Effector memory CD4-positive, alpha-beta T cell (primary cell): ENCODE results near the gene MRS2.
"Not testable (repeated sequence)": the region's sequence is repeated elsewhere in the genome, so short reads cannot be mapped to it uniquely, and the experiment has no call there.

Experiments used
- DNase-seq, 3 donors: peaks; one replicate each; pipeline ENCODE4 v3.0.0-alpha.2; 2020
- H3K27ac ChIP-seq: 2 replicates; pipeline ENCODE4 v1.7.0; 2013; ENCODE audit warnings: mild to moderate bottlenecking, low read length, moderate library complexity; ENCODE audit not compliant: insufficient read depth, poor library complexity, severe bottlenecking
- H3K27me3 ChIP-seq: replicated peaks from 2 replicates; pipeline ENCODE4 v1.7.0; 2013; ENCODE audit warnings: mild to moderate bottlenecking, low read length; ENCODE audit not compliant: insufficient read depth, control insufficient read depth, poor library complexity, severe bottlenecking
- H3K36me3 ChIP-seq: 2 replicates; pipeline ENCODE4 v1.7.0; 2013; ENCODE audit warnings: mild to moderate bottlenecking, low read length, moderate library complexity; ENCODE audit not compliant: control insufficient read depth, insufficient read depth
- H3K4me1 ChIP-seq: 2 replicates; pipeline ENCODE4 v1.7.0; 2013; ENCODE audit warnings: low read length, mild to moderate bottlenecking; ENCODE audit not compliant: control insufficient read depth, insufficient read depth, poor library complexity, severe bottlenecking
- H3K4me3 ChIP-seq: 2 replicates; pipeline ENCODE4 v1.7.0; 2013; ENCODE audit warnings: low read length, low read depth, mild to moderate bottlenecking; ENCODE audit not compliant: insufficient read depth, poor library complexity, severe bottlenecking
- H3K9me3 ChIP-seq: 2 replicates; pipeline ENCODE4 v1.7.0; 2013; ENCODE audit warnings: mild to moderate bottlenecking, low read length, moderate library complexity; ENCODE audit not compliant: control insufficient read depth

MRS2 gene

GRCh38 chr6:24365103-24365633 is 37.6 kb upstream of the MRS2 start:
- not testable (repeated sequence) for H3K27ac ChIP-seq, H3K27me3 ChIP-seq, DNase-seq, H3K4me3 ChIP-seq, H3K4me1 ChIP-seq, H3K36me3 ChIP-seq, H3K9me3 ChIP-seq

- H3K4me1 ChIP-seq: no peaks in the 10 kb centered on the region
Measured at GRCh38 chr6:24374612-24375011, 28.1 kb upstream of the MRS2 start.

GRCh38 chr6:24376871-24377270 is 25.9 kb upstream of the MRS2 start:
- H3K27me3 ChIP-seq: peaks cover 4% of the 10 kb centered on the region
- no peaks in the 10 kb centered on the region for H3K36me3 ChIP-seq
- no peaks in the 10 kb centered on the region for H3K9me3 ChIP-seq
- H3K27ac ChIP-seq: no peak overlapping the region
- no peaks in the 10 kb centered on the region for H3K4me1 ChIP-seq
- H3K4me3 ChIP-seq: no peak overlapping the region
- no peak for DNase-seq

More at GRCh38 chr6:24374612-24375011, 28.1 kb upstream of the MRS2 start:
- DNase-seq: no peak
- Histone ChIP-seq H3K36me3 (no peaks in the 10 kb centered on the region), H3K9me3 (no peaks in the 10 kb centered on the region), H3K4me3 (no peak overlapping the region), H3K27ac (no peak overlapping the region), H3K27me3 (peaks cover 4% of the 10 kb centered on the region)

GRCh38 chr6:24378473-24379097 is 24.2 kb upstream of the MRS2 start:
- Histone ChIP-seq H3K27ac (no peak overlapping the region), H3K36me3 (no peaks in the 10 kb centered on the region), H3K4me1 (no peaks in the 10 kb centered on the region), H3K9me3 (no peaks in the 10 kb centered on the region), H3K27me3 (peaks cover 4% of the 10 kb centered on the region), H3K4me3 (no peak overlapping the region)
- no peak for DNase-seq

- no peaks in the 10 kb centered on the region for H3K36me3 ChIP-seq
- H3K9me3 ChIP-seq: no peaks in the 10 kb centered on the region
- no peaks in the 10 kb centered on the region for H3K4me1 ChIP-seq
- peaks cover 4% of the 10 kb centered on the region for H3K27me3 ChIP-seq
- H3K27ac ChIP-seq: no peak overlapping the region
- no peak overlapping the region for H3K4me3 ChIP-seq
- no peak for DNase-seq
Measured at GRCh38 chr6:24381476-24382219, 21.1 kb upstream of the MRS2 start.

GRCh38 chr6:24382220-24382540 is 20.6 kb upstream of the MRS2 start:
- no peaks in the 10 kb centered on the region for H3K36me3 ChIP-seq
- no peaks in the 10 kb centered on the region for H3K9me3 ChIP-seq
- no peak for DNase-seq
- H3K4me1 ChIP-seq: no peaks in the 10 kb centered on the region
- H3K4me3 ChIP-seq: no peak overlapping the region
- no peak overlapping the region for H3K27ac ChIP-seq
- H3K27me3 ChIP-seq: no peaks in the 10 kb centered on the region

GRCh38 chr6:24382891-24383494 is 19.7 kb upstream of the MRS2 start:
- H3K27ac ChIP-seq, H3K27me3 ChIP-seq, H3K4me3 ChIP-seq, H3K36me3 ChIP-seq, H3K9me3 ChIP-seq, H3K4me1 ChIP-seq, DNase-seq: not testable (repeated sequence)

GRCh38 chr6:24384369-24385130 is 18.2 kb upstream of the MRS2 start:
- not testable (repeated sequence) for DNase-seq, H3K36me3 ChIP-seq, H3K4me1 ChIP-seq, H3K9me3 ChIP-seq, H3K27me3 ChIP-seq, H3K4me3 ChIP-seq, H3K27ac ChIP-seq

GRCh38 chr6:24385536-24386269 is 17.0 kb upstream of the MRS2 start:
- no peaks in the 10 kb centered on the region for H3K9me3 ChIP-seq
- H3K27me3 ChIP-seq: no peaks in the 10 kb centered on the region
- no peak overlapping the region for H3K27ac ChIP-seq
- no peak overlapping the region for H3K4me3 ChIP-seq
- no peak for DNase-seq
- H3K36me3 ChIP-seq: no peaks in the 10 kb centered on the region
- no peaks in the 10 kb centered on the region for H3K4me1 ChIP-seq
